Stimulated activated CD8-positive, alpha-beta memory T cell treated with anti-CD3 and anti-CD28 coated beads, Interleukin-15, amount 100 ng/mL, for 24 hours (primary cell): ENCODE measurements around the gene ZFP36.
"Not testable (repeated sequence)": the region's sequence is repeated elsewhere in the genome, so short reads cannot be mapped to it uniquely, and the experiment has no call there.

ENCODE experiments used
- DNase-seq: peaks from one replicate; pipeline ENCODE4 v3.0.0-alpha.2; 2020; ENCODE audit warnings: low read depth

Gene ZFP36

DNA sequence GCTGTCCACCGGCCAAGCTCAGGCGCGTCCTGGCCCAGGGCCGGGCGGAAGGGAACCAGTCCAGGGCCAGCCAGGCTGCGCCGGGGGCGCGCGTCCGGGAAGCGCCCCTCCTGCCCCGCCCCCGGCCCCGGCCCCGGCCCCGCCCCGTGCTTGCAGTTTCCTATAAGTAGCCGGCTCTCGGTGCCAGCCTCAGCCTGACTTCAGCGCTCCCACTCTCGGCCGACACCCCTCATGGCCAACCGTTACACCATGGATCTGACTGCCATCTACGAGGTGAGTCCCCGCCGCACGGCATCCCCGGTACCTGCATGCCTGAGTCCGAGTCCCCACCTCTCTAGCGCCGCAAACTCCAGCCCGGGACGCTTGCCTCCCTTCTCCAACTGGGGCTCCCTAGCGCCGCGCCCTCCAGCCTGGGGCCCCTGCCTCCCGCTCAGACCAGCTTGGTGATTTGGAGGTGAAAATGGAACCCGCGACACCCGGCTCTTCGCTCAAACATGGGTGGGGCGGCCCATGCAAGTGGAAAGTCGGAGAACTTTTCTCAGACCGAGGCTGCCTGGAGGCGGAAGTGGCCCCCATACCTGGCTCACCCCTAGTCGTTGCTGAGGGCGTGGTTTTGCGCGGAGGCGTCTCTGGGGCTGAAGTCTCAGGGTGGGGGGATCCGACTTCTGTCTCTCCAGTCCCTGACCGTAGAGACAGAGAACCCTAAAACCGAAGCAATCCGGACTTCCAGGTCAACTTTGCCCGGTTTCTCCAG, at the start of gene ZFP36:
Gene ZFP36, plus strand, starts transcription at position 192 of the 754 bp plus-strand sequence. Its CDS starts 58 bp downstream, at position 250.
- DNase-seq = peak; percentile 80

- DNase-seq = no peak
Observed at GRCh38 chr19:39359026-39359425, 47.6 kb upstream of the ZFP36 start.

DNA sequence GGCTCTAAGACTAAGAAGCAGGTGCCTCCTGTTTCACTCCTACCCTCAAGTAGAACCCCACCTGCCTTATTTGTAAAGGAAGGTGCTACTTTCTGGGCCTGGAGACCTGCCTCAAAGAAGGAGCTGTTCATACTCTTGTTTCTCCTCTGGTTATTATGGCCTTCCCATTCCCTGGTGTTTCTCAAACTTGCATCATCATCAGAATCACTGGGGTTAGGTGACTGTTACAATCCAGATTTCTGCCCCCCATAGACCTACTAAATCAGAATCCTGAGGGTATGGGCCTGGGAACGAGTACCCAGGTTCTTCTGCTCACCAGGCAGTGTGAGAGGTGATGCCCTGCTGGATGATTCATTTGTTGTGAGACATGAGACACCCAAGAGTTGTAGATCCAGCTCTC, 46.0 kb upstream of the ZFP36 start:
- no peak for DNase-seq

GRCh38 chr19:39362682-39363657, 43.7 kb upstream of the ZFP36 start:
- no peak for DNase-seq

DNA sequence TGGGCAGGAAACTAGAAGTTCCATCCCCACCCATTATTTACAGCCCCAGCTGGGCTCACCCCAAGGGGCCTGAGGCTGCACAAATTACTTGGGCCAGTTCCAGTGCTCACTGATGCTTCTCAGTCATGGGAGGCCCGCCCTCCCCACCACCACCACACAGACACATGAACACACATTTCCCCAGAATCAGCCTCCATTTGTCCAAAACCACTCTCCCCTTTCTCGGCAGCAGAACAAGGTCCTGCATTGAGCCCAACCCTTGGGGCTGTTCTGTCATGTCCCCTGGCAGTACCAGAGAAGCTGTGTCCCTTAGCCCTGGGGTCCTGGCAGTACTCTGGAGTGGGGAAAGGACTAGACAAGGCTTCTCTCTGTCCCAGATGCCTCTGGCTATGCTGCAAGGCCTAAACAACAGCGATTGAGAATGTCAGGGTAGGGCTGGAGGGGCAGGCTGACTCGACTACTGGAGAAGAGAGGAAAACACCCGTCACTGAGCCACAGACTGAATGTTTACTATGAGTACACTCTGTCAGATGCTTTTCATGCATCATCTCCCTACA, 42.7 kb upstream of the ZFP36 start:
- DNase-seq = no peak

DNA sequence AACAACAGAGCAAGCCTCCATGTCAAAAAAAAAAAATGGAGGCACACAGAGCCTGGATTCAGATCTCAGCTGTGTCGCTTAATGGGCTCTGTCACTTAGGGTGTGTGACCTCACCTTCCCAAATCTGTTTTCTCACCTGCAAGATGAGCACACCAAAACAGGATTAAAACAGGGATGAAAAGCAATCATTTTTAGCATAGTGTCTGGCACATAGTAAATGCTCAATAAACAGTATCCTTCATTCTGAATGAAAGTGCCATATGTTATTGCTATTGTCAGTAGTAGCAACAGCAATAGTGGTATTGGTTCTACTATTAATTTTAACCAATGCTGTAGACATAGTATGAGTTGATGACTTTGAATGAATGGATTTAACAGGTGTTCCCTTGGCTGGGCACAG, 41.1 kb upstream of the ZFP36 start:
- DNase-seq = no peak

DNA sequence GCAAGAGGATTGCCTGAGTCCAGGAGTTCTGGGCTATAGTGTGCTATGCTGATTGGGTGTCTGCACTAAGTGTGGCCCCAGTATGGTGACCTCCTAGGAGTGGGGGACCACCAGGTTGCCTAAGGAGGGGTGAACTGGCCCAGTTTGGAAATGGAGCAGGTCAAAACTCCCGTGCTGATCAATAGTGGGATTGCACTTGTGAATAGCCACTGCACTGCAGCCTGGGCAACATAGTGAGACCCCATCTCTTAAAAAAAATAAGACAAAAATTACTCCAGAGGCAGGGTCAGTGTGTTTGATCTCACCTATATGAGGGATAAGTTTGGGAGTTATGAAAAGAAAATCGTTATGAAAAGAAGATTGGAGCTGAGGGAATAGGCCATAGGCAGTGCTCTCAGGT, 37.4 kb upstream of the ZFP36 start:
- DNase-seq = no peak

DNA sequence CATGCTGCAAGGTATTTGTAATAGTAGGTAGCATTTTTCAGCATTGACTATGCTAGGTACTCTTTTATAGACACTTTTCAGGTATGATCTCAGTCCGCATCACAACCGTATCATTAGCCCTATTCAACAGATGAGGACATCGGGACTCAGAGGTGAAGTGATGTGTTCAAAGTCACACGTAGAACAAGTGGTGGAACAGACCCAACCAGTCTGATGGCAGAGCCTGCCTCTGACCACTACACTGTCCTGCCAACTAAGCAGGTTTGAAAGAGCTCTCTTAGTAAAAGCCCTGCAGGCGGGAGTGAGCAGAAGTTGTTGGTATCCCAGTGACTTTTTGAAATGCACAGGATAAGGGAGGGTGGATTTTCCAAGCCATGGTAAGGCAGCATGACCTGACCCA, 35.9 kb upstream of the ZFP36 start:
- no peak for DNase-seq

DNA sequence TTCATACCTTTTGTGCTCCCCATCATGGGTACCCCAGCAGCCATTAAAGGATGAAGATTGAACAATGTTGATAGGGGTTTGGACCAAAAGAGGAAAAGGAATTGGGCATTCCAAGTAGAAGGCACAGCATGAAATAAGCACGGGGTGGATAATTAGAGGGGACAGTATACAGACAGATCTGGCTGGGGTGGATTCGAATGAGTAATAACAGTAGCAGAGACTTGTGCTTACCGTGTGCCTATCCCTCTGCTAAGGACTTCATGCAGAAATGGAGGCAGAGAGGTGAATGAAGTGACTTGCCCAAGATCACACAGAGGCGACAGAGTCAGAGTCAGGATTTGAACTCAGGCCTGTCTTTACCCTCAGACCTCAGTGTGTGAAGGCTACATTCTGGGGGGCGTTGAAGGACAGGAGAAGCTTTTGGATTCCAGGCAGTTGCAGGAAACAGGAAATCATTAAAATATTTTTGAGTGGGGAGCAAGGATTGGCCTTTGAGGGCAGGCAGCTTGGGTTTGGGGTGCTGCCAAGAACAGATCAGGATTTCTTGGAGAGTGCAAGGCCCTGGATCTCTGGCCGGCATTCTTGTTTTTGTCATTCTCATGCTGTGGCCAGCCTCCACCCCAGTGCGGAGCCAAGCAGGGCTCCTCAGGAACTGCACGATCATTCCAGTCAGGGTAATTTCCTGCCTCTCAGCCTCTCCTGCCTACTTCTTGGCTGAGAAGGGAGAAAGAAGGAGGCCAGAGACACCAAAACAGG, 34.4 kb upstream of the ZFP36 start:
- DNase-seq = no peak

DNA sequence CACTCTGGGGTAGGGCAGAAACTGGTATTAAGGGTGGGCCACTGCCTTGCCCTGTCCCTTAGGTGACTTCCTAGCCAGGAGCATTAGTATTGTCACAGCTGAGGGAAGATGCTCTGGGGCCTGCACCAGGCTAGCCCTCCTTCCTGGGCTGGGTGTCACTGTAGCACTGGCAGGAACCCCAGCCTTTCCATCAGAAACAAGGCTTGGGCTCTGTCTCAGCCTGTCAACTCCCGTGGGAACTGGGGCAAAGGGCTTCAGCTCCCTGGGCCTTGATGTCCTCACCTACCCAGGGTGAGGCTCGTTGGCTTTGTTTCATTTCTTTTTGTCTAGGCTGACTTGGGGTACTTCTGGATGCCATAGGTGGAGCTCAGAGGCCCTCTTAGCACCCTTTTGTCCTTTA, 33.7 kb upstream of the ZFP36 start:
- no peak for DNase-seq

GRCh38 chr19:39375929-39376328, 30.7 kb upstream of the ZFP36 start:
- no peak for DNase-seq

GRCh38 chr19:39377373-39378362, 29.0 kb upstream of the ZFP36 start:
- DNase-seq = no peak

DNA sequence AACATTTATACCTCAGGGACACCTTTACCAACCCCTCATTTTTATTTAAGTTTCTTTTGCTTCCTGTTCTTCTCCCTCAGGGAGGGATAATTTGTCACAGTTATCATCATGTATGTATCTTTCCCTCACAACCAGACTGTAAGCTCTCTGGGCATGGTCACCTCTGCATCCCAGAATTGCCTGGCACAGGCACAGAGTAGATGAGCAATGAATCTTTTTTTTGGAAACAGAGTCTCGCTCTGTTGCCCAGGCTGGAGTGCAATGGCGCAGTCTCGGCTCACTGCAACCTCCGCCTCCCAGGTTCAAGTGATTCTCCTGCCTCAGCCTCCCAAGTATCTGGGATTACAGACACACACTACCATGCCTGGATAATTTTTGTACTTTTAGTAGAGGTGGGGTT, 27.3 kb upstream of the ZFP36 start:
- not testable (repeated sequence) for DNase-seq

GRCh38 chr19:39379865-39380396, 26.7 kb upstream of the ZFP36 start:
- no peak for DNase-seq

GRCh38 chr19:39380521-39381502, 25.8 kb upstream of the ZFP36 start:
- DNase-seq = no peak

DNA sequence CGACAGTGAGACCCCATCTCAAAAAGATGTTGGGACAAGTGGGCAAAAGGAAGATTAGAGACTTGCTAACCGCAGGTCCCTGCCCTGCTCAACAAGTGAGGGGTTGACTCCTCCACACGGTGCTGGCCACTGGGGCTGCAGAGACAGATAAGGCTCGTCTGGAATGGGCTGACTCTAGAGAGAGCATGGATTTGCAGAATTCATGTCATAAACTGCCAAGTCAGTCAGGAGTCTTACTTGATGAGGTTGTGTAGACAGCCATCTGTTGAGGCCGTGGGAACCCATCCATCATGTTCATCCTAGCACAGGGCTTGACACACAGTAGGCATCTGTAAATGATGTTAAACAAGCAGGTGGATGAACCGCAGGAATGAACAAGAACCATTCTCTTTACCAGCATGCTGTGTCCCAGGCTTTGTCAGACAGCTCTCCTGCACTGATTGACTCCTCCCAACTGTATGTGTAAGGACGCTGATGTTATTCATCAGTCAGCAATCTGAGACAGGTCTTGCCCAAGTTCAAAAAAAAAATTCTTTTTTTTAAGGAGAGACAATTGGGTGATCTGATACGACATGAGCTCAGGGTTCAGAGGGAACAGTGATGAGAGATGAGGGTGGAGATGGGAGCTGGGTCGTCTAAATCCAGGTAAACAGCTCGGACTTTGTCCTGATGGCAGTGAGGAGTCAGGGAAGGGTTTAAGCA, 24.6 kb upstream of the ZFP36 start:
- no peak for DNase-seq

DNA sequence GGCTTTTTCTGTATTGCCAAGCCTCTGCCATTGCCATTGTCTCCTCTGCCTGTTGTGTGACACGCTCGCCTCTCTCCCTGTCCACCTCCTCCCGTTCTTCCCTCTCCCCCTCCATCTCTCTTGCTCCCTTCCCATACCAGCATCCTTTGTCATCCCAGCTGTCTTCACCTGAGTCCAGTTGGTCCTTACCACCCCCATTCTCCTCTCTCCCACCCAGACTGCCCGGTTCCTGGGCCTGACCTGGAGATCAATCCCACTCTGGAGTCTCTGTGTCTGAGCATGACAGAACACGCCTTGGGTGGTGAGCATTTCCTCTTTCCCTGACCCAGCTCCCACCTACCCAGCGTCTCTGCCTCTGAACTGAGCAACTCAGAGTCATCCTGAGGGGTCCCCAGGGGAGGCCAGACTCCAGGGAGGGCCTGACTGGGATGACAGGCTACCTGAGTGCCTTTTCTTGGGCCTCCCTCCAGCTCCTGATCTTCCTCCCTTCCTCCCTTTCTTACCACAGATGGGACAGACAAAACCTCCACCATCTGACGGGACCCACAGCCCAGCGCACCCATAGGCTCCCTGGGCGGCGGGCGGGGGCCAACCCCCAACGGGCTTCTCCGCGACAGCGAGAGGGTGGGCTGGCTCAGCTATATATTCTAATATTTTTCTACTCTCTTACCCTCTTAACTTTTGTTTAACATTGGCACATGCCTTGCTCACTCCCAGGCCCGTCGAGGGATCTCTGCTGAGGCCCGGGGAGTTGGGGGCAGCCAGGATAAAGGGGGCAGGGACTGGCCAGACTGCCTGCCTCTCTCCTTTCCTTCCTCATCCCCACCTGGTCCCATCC, 23.4 kb upstream of the ZFP36 start:
- DNase-seq = no peak
